Astrocyte (in vitro differentiated cells and primary cell): ENCODE data around the gene SPTBN5. TPM values are rescaled to one million over a fixed set of nuclear protein-coding genes. Genes with fewer than 3 reads are reported as not detected.

Source experiments
- DNase-seq: peaks from one replicate; pipeline ENCODE4 v3.0.0-alpha.2; 2010; ENCODE audit warnings: low read depth
- FAIRE-seq: peaks from 2 replicates; lab custom pipeline; 2011; peaks lifted over from hg19 to GRCh38; lab: Jason Lieb, UNC
- H2AFZ ChIP-seq: 2 replicates; pipeline ENCODE4 v1.6.0; 2012; ENCODE audit warnings: low read depth, low read length, inconsistent platforms
- H3K27ac ChIP-seq: 2 replicates; pipeline ENCODE4 v1.5.1; 2011; ENCODE audit warnings: low read depth, low read length, inconsistent platforms
- H3K27me3 ChIP-seq: 2 replicates; pipeline ENCODE4 v1.6.0; 2011; ENCODE audit warnings: low read length, inconsistent platforms; ENCODE audit not compliant: insufficient read depth
- H3K36me3 ChIP-seq: 2 replicates; pipeline ENCODE4 v1.5.1; 2011; ENCODE audit warnings: low read length, inconsistent platforms; ENCODE audit not compliant: insufficient read depth
- H3K4me1 ChIP-seq: 2 replicates; pipeline ENCODE4 v1.5.1; 2011; ENCODE audit warnings: low read length, inconsistent platforms; ENCODE audit not compliant: insufficient read depth
- H3K4me2 ChIP-seq: 2 replicates; pipeline ENCODE4 v1.6.0; 2012; ENCODE audit warnings: low read length, inconsistent platforms
- H3K4me3 ChIP-seq: 2 replicates; pipeline ENCODE4 v1.5.1; 2011; ENCODE audit warnings: low read depth, mild to moderate bottlenecking, low read length, inconsistent platforms; ENCODE audit not compliant: insufficient read depth
- H3K79me2 ChIP-seq: 2 replicates; pipeline ENCODE4 v1.6.0; 2012; ENCODE audit warnings: mild to moderate bottlenecking, low read length, inconsistent platforms; ENCODE audit not compliant: insufficient read depth
- H3K9ac ChIP-seq: 2 replicates; pipeline ENCODE4 v1.6.0; 2012; ENCODE audit warnings: mild to moderate bottlenecking, low read length, inconsistent platforms
- H3K9me3 ChIP-seq: 2 replicates; pipeline ENCODE4 v1.5.1; 2012; ENCODE audit warnings: low read depth, mild to moderate bottlenecking, low read length, inconsistent platforms; ENCODE audit not compliant: insufficient read depth
- H4K20me1 ChIP-seq: 2 replicates; pipeline ENCODE4 v1.6.0; 2012; ENCODE audit warnings: low read length, inconsistent platforms; ENCODE audit not compliant: insufficient read depth
- H3K27ac Mint-ChIP-seq: one replicate; pipeline ENCODE4 v1.8.0; 2021; ENCODE audit warnings: mild to moderate bottlenecking, mixed read lengths; ENCODE audit not compliant: unreplicated experiment
- H3K27me3 Mint-ChIP-seq: one replicate; pipeline ENCODE4 v1.8.0; 2021; ENCODE audit warnings: low read depth, mixed read lengths; ENCODE audit not compliant: unreplicated experiment
- H3K36me3 Mint-ChIP-seq: one replicate; pipeline ENCODE4 v1.8.0; 2021; ENCODE audit warnings: low read depth, mixed read lengths; ENCODE audit not compliant: unreplicated experiment
- H3K4me1 Mint-ChIP-seq: one replicate; pipeline ENCODE4 v1.8.0; 2021; ENCODE audit warnings: low read depth, mixed read lengths; ENCODE audit not compliant: unreplicated experiment
- H3K4me3 Mint-ChIP-seq: one replicate; pipeline ENCODE4 v1.8.0; 2021; ENCODE audit warnings: mild to moderate bottlenecking, moderate library complexity, mixed read lengths; ENCODE audit not compliant: unreplicated experiment
- H3K9me3 Mint-ChIP-seq: one replicate; pipeline ENCODE4 v1.8.0; 2021; ENCODE audit warnings: mild to moderate bottlenecking, mixed read lengths; ENCODE audit not compliant: unreplicated experiment
- CTCF ChIP-seq: IDR thresholded peaks from 2 replicates; pipeline ENCODE4 v1.5.1; 2011; ENCODE audit warnings: low read depth, mild to moderate bottlenecking, inconsistent platforms, low read length, moderate library complexity; ENCODE audit not compliant: insufficient read depth
- EZH2 ChIP-seq: IDR thresholded peaks from 2 replicates; pipeline ENCODE4 v1.6.1; 2012; ENCODE audit warnings: mild to moderate bottlenecking, low read length, inconsistent platforms; ENCODE audit not compliant: insufficient read depth
- total RNA-seq: library from RNA; stranded (reverse); gene quantifications from 2 replicates; pipeline ENCODE4 v1.2.1, GENCODE V29; 2021

The SPTBN5 gene
- total RNA-seq, 1 donor from 2014 or later: 5.3 TPM

- H4K20me1 ChIP-seq: peaks cover 80% of the 10 kb centered on the region
- no peak for FAIRE-seq
Measured at GRCh38 chr15:41921167-41921566, 27.3 kb upstream of the SPTBN5 start.

GRCh38 chr15:41919954-41920538 lies 26.2 kb upstream of the SPTBN5 start:
- H3K4me2 ChIP-seq: peak overlapping the region; percentile 40

More at GRCh38 chr15:41921167-41921566, 27.3 kb upstream of the SPTBN5 start:
- Histone ChIP-seq H3K9ac (peak overlapping the region; percentile 8), H3K9me3 (no peaks in the 10 kb centered on the region), H3K36me3 (peaks cover 12% of the 10 kb centered on the region), H3K27ac (peak overlapping the region; percentile 5), H3K79me2 (peaks cover 6% of the 10 kb centered on the region), H3K4me3 (no peak overlapping the region), H3K27me3 (no peaks in the 10 kb centered on the region), H3K4me2 (peak overlapping the region; percentile 40), H3K4me1 (peaks cover 54% of the 10 kb centered on the region), H2AFZ (no peak overlapping the region)
- no peaks in the 10 kb centered on the region for H3K27me3 Mint-ChIP-seq
- H3K27ac Mint-ChIP-seq: peak overlapping the region; percentile 2
- H3K9me3 Mint-ChIP-seq: no peaks in the 10 kb centered on the region
- peaks cover 39% of the 10 kb centered on the region for H3K36me3 Mint-ChIP-seq
- peaks cover 47% of the 10 kb centered on the region for H3K4me1 Mint-ChIP-seq
- DNase-seq: peak; percentile 36
- TF ChIP-seq CTCF (no peak), EZH2 (no peak)
- H3K4me3 Mint-ChIP-seq: no peak overlapping the region

More at GRCh38 chr15:41919954-41920538, 26.2 kb upstream of the SPTBN5 start:
- peaks cover 9% of the 10 kb centered on the region for H3K36me3 ChIP-seq
- peak; percentile 89 for DNase-seq
- Mint-ChIP-seq H3K36me3 (peaks cover 39% of the 10 kb centered on the region), H3K4me1 (peaks cover 58% of the 10 kb centered on the region), H3K4me3 (no peak overlapping the region), H3K27me3 (no peaks in the 10 kb centered on the region), H3K27ac (no peak overlapping the region), H3K9me3 (no peaks in the 10 kb centered on the region)
- H3K27me3 ChIP-seq: no peaks in the 10 kb centered on the region
- no peak for FAIRE-seq
- H3K27ac ChIP-seq: peak overlapping the region; percentile 43
- H3K9me3 ChIP-seq: no peaks in the 10 kb centered on the region
- H3K9ac ChIP-seq: no peak overlapping the region
- no peak overlapping the region for H2AFZ ChIP-seq
- TF ChIP-seq CTCF (no peak), EZH2 (no peak)
- peaks cover 6% of the 10 kb centered on the region for H3K79me2 ChIP-seq
- peaks cover 82% of the 10 kb centered on the region for H4K20me1 ChIP-seq
- no peak overlapping the region for H3K4me3 ChIP-seq
- peaks cover 53% of the 10 kb centered on the region for H3K4me1 ChIP-seq
